Upper lobe of left lung (tissue), 4 donors: ENCODE data around the gene DOCK8.

Experiments used
- EP300 ChIP-seq, 4 donors: sonication (generic); formaldehyde crosslinking; IDR thresholded peaks; one replicate each; pipeline ENCODE4 v1.5.1; 2017; ENCODE audit warnings: antibody characterized with exemption in 4 of 4, control low read depth in 2 of 4
- POLR2A ChIP-seq, 4 donors: fragments of 450-650 bp; IDR thresholded peaks; one replicate each; pipeline ENCODE4 v1.5.1; 2016 to 2017; ENCODE audit warnings: antibody characterized with exemption in 4 of 4, mild to moderate bottlenecking in 2 of 4
- POLR2AphosphoS5 ChIP-seq, 2 donors: sonication (generic); formaldehyde crosslinking; IDR thresholded peaks; one replicate each; pipeline ENCODE4 v1.5.1; 2017; ENCODE audit warnings: antibody characterized with exemption in 2 of 2
- TF ChIP-seq, protein P1 (sequence below), 6 experiments: fragments of 450-650 bp in 4 of 6; fragments of 200-600 bp in 2 of 6; sonication (generic) in 2 of 6; IDR thresholded peaks; one replicate each; pipeline ENCODE4 v1.5.1; 2016 to 2019; ENCODE audit warnings: antibody characterized with exemption in 6 of 6

DNA sequence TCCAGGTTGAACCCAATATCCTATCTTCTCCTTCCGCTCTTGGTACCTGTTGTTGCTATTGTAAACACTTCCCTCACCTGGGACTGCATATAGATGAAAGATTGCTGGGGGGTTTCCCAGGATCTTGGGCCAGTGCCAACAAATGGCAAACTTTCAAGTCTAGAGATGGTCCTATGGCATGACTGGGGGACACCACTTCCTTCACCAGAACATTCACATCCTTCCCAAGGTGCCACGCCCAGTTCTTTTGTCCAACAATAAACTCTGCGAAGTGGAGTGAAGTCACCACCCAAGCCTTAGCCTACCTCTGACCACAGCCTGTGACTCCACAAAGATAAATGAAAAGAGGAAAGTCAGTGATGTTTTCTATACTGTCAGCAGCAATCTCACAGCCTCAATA, 34.4 kb downstream of the DOCK8 start:
- TF ChIP-seq POLR2A (IDR thresholded peaks at IDR 0.05) (no peak), EP300 (IDR thresholded peaks at IDR 0.05) (no peak), POLR2AphosphoS5 (IDR thresholded peaks at IDR 0.05) (no peak)
- TF ChIP-seq, protein P1, sequence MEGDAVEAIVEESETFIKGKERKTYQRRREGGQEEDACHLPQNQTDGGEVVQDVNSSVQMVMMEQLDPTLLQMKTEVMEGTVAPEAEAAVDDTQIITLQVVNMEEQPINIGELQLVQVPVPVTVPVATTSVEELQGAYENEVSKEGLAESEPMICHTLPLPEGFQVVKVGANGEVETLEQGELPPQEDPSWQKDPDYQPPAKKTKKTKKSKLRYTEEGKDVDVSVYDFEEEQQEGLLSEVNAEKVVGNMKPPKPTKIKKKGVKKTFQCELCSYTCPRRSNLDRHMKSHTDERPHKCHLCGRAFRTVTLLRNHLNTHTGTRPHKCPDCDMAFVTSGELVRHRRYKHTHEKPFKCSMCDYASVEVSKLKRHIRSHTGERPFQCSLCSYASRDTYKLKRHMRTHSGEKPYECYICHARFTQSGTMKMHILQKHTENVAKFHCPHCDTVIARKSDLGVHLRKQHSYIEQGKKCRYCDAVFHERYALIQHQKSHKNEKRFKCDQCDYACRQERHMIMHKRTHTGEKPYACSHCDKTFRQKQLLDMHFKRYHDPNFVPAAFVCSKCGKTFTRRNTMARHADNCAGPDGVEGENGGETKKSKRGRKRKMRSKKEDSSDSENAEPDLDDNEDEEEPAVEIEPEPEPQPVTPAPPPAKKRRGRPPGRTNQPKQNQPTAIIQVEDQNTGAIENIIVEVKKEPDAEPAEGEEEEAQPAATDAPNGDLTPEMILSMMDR (IDR thresholded peaks at IDR 0.05) = no peak
